Loucy (cell line): Measurements from ENCODE around the gene MDGA2.

ENCODE experiments used
- CTCF ChIP-seq: fragments of 200-600 bp; sonication (generic); conservative IDR thresholded peaks from 2 replicates; pipeline ENCODE4 v1.5.1; 2014; ENCODE audit warnings: mild to moderate bottlenecking, antibody characterized with exemption, low read length
- EZH2phosphoT487 ChIP-seq: fragments of 200-600 bp; IDR thresholded peaks from 2 replicates; pipeline ENCODE4 v1.6.1; 2018; ENCODE audit warnings: antibody characterized with exemption, mild to moderate bottlenecking, moderate library complexity, borderline replicate concordance

- no peak for TF ChIP-seq CTCF
- TF ChIP-seq EZH2phosphoT487: no peak
These were observed 378.0 kb downstream of the MDGA2 start for GRCh38 chr14:47297374-47297773.
